AG09309 (cell line): ENCODE results near the gene USP53.
A peak's percentile ranks its signal among the peaks of the same experiment; 100 is the strongest.
"Not testable (repeated sequence)": the region's sequence is repeated elsewhere in the genome, so short reads cannot be mapped to it uniquely, and the experiment has no call there.

Experiments used
- DNase-seq: peaks from one replicate; pipeline ENCODE4 v3.0.0-alpha.2; 2010; ENCODE audit warnings: low read depth
- H3K4me3 ChIP-seq: 2 replicates; pipeline ENCODE4 v1.5.1; 2011; ENCODE audit warnings: mild to moderate bottlenecking, low read depth, low read length, moderate library complexity; ENCODE audit not compliant: control insufficient read depth
- TF ChIP-seq, protein P1 (sequence below): IDR thresholded peaks from 2 replicates; pipeline ENCODE4 v1.5.1; 2011; ENCODE audit warnings: mild to moderate bottlenecking, low read depth, low read length, inconsistent platforms; ENCODE audit not compliant: insufficient read depth, control insufficient read depth; ENCODE audit errors: missing control alignments

The USP53 gene

DNA sequence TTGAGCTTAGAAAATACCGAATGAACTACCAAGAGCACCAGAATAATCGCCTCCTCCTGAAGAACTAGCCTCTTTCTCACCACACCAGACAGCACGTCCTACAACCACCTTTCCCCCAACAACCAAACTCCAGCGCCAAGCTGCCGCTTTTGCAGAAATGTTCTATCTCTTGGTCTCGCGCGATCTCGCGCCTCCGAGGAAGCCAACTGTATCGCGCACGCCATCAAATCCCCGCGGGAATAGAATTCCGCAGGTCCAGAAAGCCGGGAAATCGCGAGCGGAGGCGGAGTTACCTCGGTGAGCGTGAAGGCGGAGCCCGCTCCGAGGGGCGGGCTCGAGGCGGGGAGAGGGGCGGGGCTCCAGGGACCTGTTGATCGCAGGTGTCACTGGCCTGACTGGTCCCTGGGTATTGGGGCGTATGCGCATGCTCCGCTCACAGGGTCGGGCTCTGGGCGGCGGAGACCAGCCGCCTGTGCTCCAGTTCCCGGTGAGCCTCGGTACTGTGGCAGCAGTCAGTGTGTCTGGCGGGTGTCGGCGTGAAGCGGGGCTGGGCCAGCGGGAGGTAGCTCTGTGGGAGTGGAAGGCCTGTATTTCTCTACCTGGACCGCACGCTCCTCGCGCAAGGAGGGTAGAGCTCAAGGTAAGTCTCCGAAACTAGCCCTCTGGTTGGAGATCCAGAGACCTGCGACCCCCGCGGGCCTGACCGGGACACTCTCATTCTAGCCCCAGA lies at the start of gene USP53:
Gene USP53 (plus strand): TSS at position 480 of the 730 bp plus-strand sequence. CDS start 27,047 bp downstream, outside the sequence.
- peak; percentile 87 for DNase-seq

DNA sequence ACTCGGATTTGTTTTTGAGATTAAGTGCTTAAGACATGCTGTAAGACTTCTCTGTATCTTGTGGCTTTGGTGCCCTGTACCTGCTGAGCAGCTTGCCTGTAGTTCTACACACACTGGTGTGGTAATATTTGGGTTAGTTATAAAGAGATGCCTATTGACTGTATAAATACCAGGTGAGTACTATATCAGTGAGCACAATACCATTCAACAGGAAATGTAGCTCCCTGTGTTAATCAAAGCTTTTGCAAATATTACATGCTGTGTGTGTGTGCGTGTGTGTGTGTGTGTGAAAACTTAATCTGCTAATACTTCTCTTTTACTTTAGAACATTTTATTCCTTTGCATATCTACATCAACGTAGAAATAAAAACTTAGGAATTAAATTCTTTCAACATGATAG lies 46.7 kb upstream of the USP53 start:
- no peak for DNase-seq
- no peak overlapping the region for H3K4me3 ChIP-seq
- TF ChIP-seq, protein P1, sequence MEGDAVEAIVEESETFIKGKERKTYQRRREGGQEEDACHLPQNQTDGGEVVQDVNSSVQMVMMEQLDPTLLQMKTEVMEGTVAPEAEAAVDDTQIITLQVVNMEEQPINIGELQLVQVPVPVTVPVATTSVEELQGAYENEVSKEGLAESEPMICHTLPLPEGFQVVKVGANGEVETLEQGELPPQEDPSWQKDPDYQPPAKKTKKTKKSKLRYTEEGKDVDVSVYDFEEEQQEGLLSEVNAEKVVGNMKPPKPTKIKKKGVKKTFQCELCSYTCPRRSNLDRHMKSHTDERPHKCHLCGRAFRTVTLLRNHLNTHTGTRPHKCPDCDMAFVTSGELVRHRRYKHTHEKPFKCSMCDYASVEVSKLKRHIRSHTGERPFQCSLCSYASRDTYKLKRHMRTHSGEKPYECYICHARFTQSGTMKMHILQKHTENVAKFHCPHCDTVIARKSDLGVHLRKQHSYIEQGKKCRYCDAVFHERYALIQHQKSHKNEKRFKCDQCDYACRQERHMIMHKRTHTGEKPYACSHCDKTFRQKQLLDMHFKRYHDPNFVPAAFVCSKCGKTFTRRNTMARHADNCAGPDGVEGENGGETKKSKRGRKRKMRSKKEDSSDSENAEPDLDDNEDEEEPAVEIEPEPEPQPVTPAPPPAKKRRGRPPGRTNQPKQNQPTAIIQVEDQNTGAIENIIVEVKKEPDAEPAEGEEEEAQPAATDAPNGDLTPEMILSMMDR, result no peak

More for the DNA sequence above, at the start of gene USP53:
- TF ChIP-seq, protein P1, result no peak
- peak within 1 kb of the TSS; percentile 91 for H3K4me3 ChIP-seq

DNA sequence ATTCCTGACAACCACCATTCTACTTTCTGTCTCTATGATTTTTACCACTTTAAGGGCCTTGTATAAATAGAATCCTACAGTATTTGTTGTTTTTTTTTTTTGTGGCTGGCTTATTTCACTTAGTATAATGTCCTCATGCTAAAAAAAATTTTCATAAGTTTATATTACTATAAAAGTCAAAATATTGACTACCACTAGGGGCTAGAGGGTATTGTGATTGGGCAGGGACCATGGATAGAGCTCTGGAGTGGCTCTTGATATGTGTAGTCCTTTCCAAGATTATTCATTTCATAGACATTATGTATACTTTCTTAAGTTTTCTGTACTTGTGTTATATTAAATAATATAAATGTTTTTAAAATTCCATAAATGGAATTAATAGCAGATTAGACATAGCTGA lies 42.3 kb upstream of the USP53 start:
- no peak for DNase-seq
- TF ChIP-seq, protein P1, result no peak
- H3K4me3 ChIP-seq, result no peak overlapping the region

DNA sequence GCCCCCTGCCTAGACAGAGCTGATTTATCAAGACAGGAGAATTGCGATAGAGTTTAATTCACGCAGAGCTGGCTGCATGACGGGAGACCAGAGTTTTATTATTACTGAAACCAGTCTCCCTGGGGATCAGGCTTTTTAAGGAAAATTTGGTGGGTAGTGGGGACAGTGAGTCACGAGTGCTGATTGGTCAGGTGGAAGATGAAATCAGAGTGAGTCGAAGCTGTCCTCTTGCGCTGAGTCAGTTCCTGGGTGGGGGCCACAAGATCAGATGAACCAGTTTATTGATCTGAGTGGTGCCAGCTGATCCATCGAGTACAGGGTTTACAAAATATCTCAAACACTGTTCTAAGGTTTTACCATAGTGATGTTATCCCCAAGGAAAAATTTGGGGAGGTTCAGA lies 40.3 kb upstream of the USP53 start:
- TF ChIP-seq, protein P1, result no peak
- no peak overlapping the region for H3K4me3 ChIP-seq
- no peak for DNase-seq

DNA sequence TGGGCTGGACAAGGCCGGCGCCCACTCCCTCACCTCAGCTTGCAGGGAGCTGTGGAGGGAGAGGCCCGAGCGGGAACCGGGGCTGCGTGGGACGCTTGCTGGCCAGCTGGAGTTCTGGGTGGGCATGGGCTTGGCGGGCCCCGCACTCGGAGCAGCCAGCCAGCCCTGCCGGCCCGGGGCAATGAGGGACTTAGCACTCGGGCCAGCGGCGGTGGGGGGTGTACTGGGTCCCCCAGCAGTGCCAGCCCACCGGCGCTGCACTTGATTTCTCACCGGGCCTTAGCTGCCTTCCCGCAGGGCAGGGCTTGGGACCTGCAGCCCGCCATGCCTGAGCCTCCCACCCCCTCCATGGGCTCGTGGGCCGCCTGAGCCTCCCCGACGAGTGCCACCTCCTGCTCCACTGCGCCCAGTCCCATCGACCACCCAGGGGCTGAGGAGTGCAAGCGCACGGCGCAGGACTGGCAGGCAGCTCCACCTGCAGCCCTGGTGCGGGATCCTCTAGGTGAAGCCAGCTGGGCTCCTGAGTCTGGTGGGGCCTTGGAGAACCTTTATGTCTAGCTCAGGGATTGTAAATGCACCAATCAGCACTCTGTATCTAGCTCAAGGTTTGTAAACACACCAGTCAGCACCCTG lies 38.7 kb upstream of the USP53 start:
- DNase-seq, H3K4me3 ChIP-seq: not testable (repeated sequence)

DNA sequence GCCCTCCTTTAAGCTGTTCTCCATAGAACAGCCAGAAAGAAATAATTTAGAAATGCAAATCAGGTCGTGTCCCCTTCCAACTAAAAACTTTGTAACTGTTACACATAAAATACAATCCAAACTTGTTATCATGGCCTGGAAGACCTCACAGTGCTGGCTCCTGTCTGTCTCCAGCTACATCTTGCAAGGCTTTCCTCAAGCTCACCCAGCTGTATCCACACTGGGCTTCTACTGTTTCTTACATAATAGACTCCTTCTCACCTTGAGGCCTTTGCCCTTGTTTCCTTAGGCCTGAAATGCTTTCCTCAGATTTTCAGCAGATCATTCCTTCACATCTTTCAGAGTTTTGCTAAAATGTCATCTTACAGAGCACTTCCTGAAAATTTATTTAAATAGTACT lies 33.5 kb upstream of the USP53 start:
- DNase-seq, result no peak
- TF ChIP-seq, protein P1, result no peak

DNA sequence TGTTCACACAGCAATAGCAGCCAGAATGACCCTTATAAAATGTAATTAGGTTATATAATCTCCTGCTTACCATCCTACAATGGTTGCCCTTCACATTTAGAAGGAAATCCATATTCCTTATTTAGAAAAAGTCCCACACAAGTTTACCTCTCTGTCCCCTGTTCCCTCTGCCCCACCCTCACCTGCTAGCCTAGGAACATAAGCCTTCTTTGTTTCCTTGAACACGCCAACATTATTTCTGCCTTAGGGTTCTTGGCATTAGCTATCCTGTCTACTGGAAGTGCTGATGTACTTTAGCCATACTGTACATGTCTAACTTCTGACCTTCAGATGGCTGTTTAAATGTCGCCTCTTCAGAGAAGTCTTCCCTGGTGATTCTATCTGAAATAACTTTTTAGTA lies 28.4 kb upstream of the USP53 start:
- no peak overlapping the region for H3K4me3 ChIP-seq
- TF ChIP-seq, protein P1, result no peak
- DNase-seq, result no peak

More for the DNA sequence above, 33.5 kb upstream of the USP53 start:
- H3K4me3 ChIP-seq, result no peak overlapping the region
